HepG2 (cell line): ENCODE data around the gene ROCK1. TPM values are rescaled to one million over a fixed set of nuclear protein-coding genes. Genes with fewer than 3 reads are reported as not detected.

ENCODE experiments used
- ATAC-seq: fragments of 200-7000 bp; cut with Tn5 transposase; 3 replicates; pipeline ENCODE4 v1.9.1; 2020; ENCODE audit warnings: mild to moderate bottlenecking, moderate library complexity
- BruUV-seq: library from RNA; stranded (reverse); fragments of 400-500 nt; replicated peaks from 2 replicates; lab custom pipeline; 2021; lab: Mats Ljungman, UMichigan
- CTCF ChIA-PET: fragments of 300-600 bp; formaldehyde crosslinking; extraction: SDS; loops from one replicate; lab custom pipeline; 2021; ENCODE audit warnings: low total read pairs, inconsistent platforms, low intra/inter-chr PET ratio; lab: Yijun Ruan, JAX
- POLR2A ChIA-PET: fragments of 350-600 bp; sonication (Branson Sonifier 250); formaldehyde crosslinking; loops from one replicate; lab custom pipeline; 2020; ENCODE audit warnings: antibody characterized with exemption, inconsistent platforms; lab: Yijun Ruan, JAX
- DNase-seq: peaks from one replicate; pipeline ENCODE4 v3.0.0-alpha.2; 2015; ENCODE audit warnings: low spot score
- FAIRE-seq: peaks from 3 replicates; lab custom pipeline; 2011; peaks lifted over from hg19 to GRCh38; lab: Jason Lieb, UNC
- H2AFZ ChIP-seq: one replicate; pipeline ENCODE4 v1.6.1; 2011; ENCODE audit warnings: low read length, inconsistent platforms
- H3K27ac ChIP-seq: fragments of 300-600 bp; 3 replicates; pipeline ENCODE4 v1.8.0; 2011; ENCODE audit warnings: mixed run types, mild to moderate bottlenecking, mixed read lengths, low read length, inconsistent platforms; ENCODE audit not compliant: insufficient read depth; ENCODE audit errors: extremely low read length
- H3K27me3 ChIP-seq, 2 experiments: fragments of 200-600 bp in 1 of 2; 2 replicates in 1 of 2; 3 replicates in 1 of 2; pipeline versions ENCODE4 v1.6.0 to v1.8.0; 2011; ENCODE audit warnings: low read length in 2 of 2, mild to moderate bottlenecking in 2 of 2, moderate library complexity in 2 of 2, inconsistent platforms in 1 of 2; ENCODE audit not compliant: insufficient read depth in 2 of 2, control insufficient read depth in 1 of 2
- H3K36me3 ChIP-seq, 2 experiments: fragments of 200-600 bp in 1 of 2; replicated peaks in 1 of 2; 2 replicates in 1 of 2; 3 replicates in 1 of 2; pipeline versions ENCODE4 v1.5.1 to v1.8.0; 2011; ENCODE audit warnings: low read length in 2 of 2, inconsistent platforms in 1 of 2; ENCODE audit not compliant: insufficient read depth in 2 of 2, control insufficient read depth in 1 of 2
- H3K4me1 ChIP-seq: 2 replicates; pipeline ENCODE4 v1.5.1; 2012; ENCODE audit warnings: low read length, inconsistent platforms; ENCODE audit not compliant: insufficient read depth
- H3K4me2 ChIP-seq: 2 replicates; pipeline ENCODE4 v1.6.0; 2011; ENCODE audit warnings: low read depth, low read length, inconsistent platforms
- H3K4me3 ChIP-seq, 3 experiments: fragments of 200-600 bp in 1 of 3; sonication (generic), shearing (Covaris generic) in 1 of 3; replicated peaks in 1 of 3; 2 replicates each; pipeline ENCODE4 v1.5.1; 2011 to 2016; ENCODE audit warnings: low read length in 3 of 3, inconsistent platforms in 2 of 3, low read depth in 2 of 3, mild to moderate bottlenecking in 2 of 3, control low read depth in 1 of 3, mixed read lengths in 1 of 3; ENCODE audit not compliant: insufficient read depth in 1 of 3
- H3K79me2 ChIP-seq: one replicate; pipeline ENCODE4 v1.6.1; 2011; ENCODE audit warnings: low read length, inconsistent platforms; ENCODE audit not compliant: insufficient read depth
- H3K9ac ChIP-seq: 2 replicates; pipeline ENCODE4 v1.6.0; 2011; ENCODE audit warnings: mild to moderate bottlenecking, low read depth, low read length, inconsistent platforms; ENCODE audit not compliant: insufficient read depth
- H3K9me3 ChIP-seq: 2 replicates; pipeline ENCODE4 v1.5.1; 2012; ENCODE audit warnings: mild to moderate bottlenecking, low read length
- H4K20me1 ChIP-seq: 2 replicates; pipeline ENCODE4 v1.6.0; 2011; ENCODE audit warnings: inconsistent platforms, mild to moderate bottlenecking, low read length, moderate library complexity; ENCODE audit not compliant: insufficient read depth
- EEA1 ChIP-seq: sonication (generic); formaldehyde crosslinking; IDR thresholded peaks from 2 replicates; pipeline ENCODE4 v1.5.1; 2020; ENCODE audit warnings: mild to moderate bottlenecking, missing genetic modification reagents, borderline replicate concordance
- FOXK1 ChIP-seq: sonication (generic); formaldehyde crosslinking; IDR thresholded peaks from 2 replicates; pipeline ENCODE4 v1.4.0; 2020; ENCODE audit warnings: low read depth, missing genetic modification reagents, borderline replicate concordance
- MTF1 ChIP-seq: sonication (generic); formaldehyde crosslinking; IDR thresholded peaks from 2 replicates; pipeline ENCODE4 v1.5.0; 2020; ENCODE audit warnings: missing genetic modification reagents
- PCBP1 ChIP-seq: fragments of 200-400 bp; formaldehyde crosslinking; IDR thresholded peaks from 2 replicates; pipeline ENCODE4 v1.6.1; 2017; ENCODE audit warnings: mild to moderate bottlenecking, low read depth, low read length, borderline replicate concordance
- PHB2 ChIP-seq: fragments of 450-650 bp; IDR thresholded peaks from 2 replicates; pipeline ENCODE4 v1.6.1; 2018; ENCODE audit not compliant: partially characterized antibody
- PITX1 ChIP-seq: sonication (generic); formaldehyde crosslinking; IDR thresholded peaks from 2 replicates; pipeline ENCODE4 v1.5.1; 2020; ENCODE audit warnings: mild to moderate bottlenecking, missing genetic modification reagents
- ZBTB21 ChIP-seq: sonication (generic); formaldehyde crosslinking; IDR thresholded peaks from 2 replicates; pipeline ENCODE4 v1.4.0; 2020; ENCODE audit warnings: missing genetic modification reagents
- ZNF10 ChIP-seq: sonication (generic); formaldehyde crosslinking; IDR thresholded peaks from 2 replicates; pipeline ENCODE4 v1.4.0; 2020; ENCODE audit warnings: mild to moderate bottlenecking, low read depth, missing genetic modification reagents, borderline replicate concordance
- ZNF619 ChIP-seq: sonication (generic); formaldehyde crosslinking; IDR thresholded peaks from 2 replicates; pipeline ENCODE4 v1.4.0; 2020; ENCODE audit warnings: mild to moderate bottlenecking, missing genetic modification reagents
- in situ Hi-C: cut with HindIII; loops from 2 replicates; pipeline ENCODE4 v1.10.0; 2017; ENCODE audit warnings: low pct_unique_long_range_greater_than_20kb; ENCODE audit not compliant: extremely low pct_ligation_motif_present
- intact Hi-C: fragments of 100-400 bp; cut with micrococcal nuclease; formaldehyde crosslinking; loops from one replicate; pipeline ENCODE4 v1.10.0; 2022; ENCODE audit not compliant: unreplicated experiment
- polyA plus RNA-seq, 8 experiments: library from polyadenylated mRNA; depleted of rRNA in 3 of 8; stranded (reverse) in 7 of 8; unstranded in 1 of 8; fragments of >200 nt; fragmentation: Illumina TruSeq in 4 of 8; extraction: Trizol in 4 of 8; gene quantifications; 2 replicates each; pipeline versions ENCODE4 v1.2.1 to v1.2.3, GENCODE V29; 2011 to 2016; ENCODE audit warnings: low read depth in 4 of 8, missing spikeins in 1 of 8, mixed read lengths in 1 of 8; ENCODE audit not compliant: insufficient read depth in 1 of 8
- total RNA-seq, 5 experiments: library from RNA; depleted of rRNA; stranded (reverse); fragments of >200 nt; fragmentation: Illumina TruSeq; extraction: Trizol; gene quantifications; 2 replicates each; pipeline ENCODE4 v1.2.3, GENCODE V29; 2016; ENCODE audit warnings: low read depth in 1 of 5
- TF ChIP-seq, protein P1 (sequence below): sonication (generic); formaldehyde crosslinking; IDR thresholded peaks from 2 replicates; pipeline ENCODE4 v1.5.0; 2020; ENCODE audit warnings: mild to moderate bottlenecking, missing genetic modification reagents, borderline replicate concordance
- TF ChIP-seq, protein P2 (sequence below): sonication (generic); formaldehyde crosslinking; IDR thresholded peaks from 2 replicates; pipeline ENCODE4 v1.4.0; 2020; ENCODE audit warnings: missing genetic modification reagents, borderline replicate concordance
- TF ChIP-seq, protein P3 (sequence below): IDR thresholded peaks from 2 replicates; pipeline ENCODE4 v1.6.1; 2016; ENCODE audit warnings: low read depth, missing genetic modification reagents, missing compliant biosample characterization
- TF ChIP-seq, protein P4 (sequence below): IDR thresholded peaks from 2 replicates; pipeline ENCODE4 v1.6.1; 2018; ENCODE audit warnings: missing genetic modification reagents

Gene ROCK1
- total and polyA plus RNA-seq, 2 of the 13 experiments (the other 11 are each of a cell fraction or from before 2014, with no cell fraction given): 10.5 to 27.2 TPM

DNA sequence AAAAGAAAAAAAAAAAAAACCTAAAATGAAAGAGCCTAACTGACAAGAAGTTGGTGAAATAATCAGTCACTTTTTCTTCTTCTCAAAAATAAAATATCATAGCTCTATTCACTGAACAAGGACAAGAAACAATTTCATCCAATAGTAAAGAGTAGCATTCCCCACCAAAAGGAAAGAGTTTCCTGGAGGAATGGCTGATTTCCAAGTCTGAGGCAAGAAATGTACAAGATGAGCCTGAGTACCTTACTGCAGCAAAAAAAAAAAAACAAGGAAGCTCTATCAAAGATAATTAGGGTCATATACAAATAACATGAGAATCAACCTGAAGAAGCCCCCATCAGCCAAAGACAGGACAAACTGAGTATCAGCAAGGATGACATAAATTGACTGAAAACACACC is 11.5 kb downstream of the ROCK1 start:
- ChIA-PET POLR2A (no interaction called here), CTCF (no interaction called here)
- no peak overlapping the region for H2AFZ ChIP-seq
- intact Hi-C loops: loop anchor here (10.0 kb wide), 1 partner anchor 45 kb away; no protein-coding TSS in a partner anchor
- no peak overlapping the region for H3K4me2 ChIP-seq
- no peaks in the 10 kb centered on the region; the same call in 1 of the 2 replicates for H4K20me1 ChIP-seq
- no peaks in the 10 kb centered on the region for H3K9me3 ChIP-seq
- no peak overlapping the region for H3K9ac ChIP-seq
- FAIRE-seq (no peak), ATAC-seq (no peak), DNase-seq (no peak)
- peaks cover 11% of the 10 kb centered on the region for H3K4me1 ChIP-seq
- BruUV-seq: no TSS peak
- H3K4me3 ChIP-seq: no peak overlapping the region
- H3K36me3 ChIP-seq: no peaks in the 10 kb centered on the region
- H3K27me3 ChIP-seq: no peaks in the 10 kb centered on the region
- in situ Hi-C loops: no loop called here
- H3K79me2 ChIP-seq: peaks cover 96% of the 10 kb centered on the region
- H3K27ac ChIP-seq: no peak overlapping the region
- TF ChIP-seq, protein P1, sequence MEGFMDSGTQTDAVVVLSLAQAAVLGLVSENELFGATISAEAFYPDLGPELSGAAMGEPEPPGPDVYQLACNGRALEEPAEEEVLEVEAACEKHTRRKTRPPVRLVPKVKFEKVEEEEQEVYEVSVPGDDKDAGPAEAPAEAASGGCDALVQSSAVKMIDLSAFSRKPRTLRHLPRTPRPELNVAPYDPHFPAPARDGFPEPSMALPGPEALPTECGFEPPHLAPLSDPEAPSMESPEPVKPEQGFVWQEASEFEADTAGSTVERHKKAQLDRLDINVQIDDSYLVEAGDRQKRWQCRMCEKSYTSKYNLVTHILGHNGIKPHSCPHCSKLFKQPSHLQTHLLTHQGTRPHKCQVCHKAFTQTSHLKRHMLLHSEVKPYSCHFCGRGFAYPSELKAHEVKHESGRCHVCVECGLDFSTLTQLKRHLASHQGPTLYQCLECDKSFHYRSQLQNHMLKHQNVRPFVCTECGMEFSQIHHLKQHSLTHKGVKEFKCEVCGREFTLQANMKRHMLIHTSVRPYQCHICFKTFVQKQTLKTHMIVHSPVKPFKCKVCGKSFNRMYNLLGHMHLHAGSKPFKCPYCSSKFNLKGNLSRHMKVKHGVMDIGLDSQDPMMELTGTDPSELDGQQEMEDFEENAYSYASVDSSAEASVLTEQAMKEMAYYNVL: no peak
- TF ChIP-seq FOXK1 (no peak), ZBTB21 (CRISPR knock-in tag) (no peak), ZNF10 (CRISPR knock-in tag) (no peak), EEA1 (no peak), PITX1 (CRISPR knock-in tag) (no peak), MTF1 (CRISPR knock-in tag) (no peak), ZNF619 (no peak), PCBP1 (no peak), PHB2 (no peak)
- TF ChIP-seq, protein P2, sequence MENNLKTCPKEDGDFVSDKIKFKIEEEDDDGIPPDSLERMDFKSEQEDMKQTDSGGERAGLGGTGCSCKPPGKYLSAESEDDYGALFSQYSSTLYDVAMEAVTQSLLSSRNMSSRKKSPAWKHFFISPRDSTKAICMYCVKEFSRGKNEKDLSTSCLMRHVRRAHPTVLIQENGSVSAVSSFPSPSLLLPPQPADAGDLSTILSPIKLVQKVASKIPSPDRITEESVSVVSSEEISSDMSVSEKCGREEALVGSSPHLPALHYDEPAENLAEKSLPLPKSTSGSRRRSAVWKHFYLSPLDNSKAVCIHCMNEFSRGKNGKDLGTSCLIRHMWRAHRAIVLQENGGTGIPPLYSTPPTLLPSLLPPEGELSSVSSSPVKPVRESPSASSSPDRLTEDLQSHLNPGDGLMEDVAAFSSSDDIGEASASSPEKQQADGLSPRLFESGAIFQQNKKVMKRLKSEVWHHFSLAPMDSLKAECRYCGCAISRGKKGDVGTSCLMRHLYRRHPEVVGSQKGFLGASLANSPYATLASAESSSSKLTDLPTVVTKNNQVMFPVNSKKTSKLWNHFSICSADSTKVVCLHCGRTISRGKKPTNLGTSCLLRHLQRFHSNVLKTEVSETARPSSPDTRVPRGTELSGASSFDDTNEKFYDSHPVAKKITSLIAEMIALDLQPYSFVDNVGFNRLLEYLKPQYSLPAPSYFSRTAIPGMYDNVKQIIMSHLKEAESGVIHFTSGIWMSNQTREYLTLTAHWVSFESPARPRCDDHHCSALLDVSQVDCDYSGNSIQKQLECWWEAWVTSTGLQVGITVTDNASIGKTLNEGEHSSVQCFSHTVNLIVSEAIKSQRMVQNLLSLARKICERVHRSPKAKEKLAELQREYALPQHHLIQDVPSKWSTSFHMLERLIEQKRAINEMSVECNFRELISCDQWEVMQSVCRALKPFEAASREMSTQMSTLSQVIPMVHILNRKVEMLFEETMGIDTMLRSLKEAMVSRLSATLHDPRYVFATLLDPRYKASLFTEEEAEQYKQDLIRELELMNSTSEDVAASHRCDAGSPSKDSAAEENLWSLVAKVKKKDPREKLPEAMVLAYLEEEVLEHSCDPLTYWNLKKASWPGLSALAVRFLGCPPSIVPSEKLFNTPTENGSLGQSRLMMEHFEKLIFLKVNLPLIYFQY (CRISPR knock-in tag): no peak
- TF ChIP-seq, protein P3, sequence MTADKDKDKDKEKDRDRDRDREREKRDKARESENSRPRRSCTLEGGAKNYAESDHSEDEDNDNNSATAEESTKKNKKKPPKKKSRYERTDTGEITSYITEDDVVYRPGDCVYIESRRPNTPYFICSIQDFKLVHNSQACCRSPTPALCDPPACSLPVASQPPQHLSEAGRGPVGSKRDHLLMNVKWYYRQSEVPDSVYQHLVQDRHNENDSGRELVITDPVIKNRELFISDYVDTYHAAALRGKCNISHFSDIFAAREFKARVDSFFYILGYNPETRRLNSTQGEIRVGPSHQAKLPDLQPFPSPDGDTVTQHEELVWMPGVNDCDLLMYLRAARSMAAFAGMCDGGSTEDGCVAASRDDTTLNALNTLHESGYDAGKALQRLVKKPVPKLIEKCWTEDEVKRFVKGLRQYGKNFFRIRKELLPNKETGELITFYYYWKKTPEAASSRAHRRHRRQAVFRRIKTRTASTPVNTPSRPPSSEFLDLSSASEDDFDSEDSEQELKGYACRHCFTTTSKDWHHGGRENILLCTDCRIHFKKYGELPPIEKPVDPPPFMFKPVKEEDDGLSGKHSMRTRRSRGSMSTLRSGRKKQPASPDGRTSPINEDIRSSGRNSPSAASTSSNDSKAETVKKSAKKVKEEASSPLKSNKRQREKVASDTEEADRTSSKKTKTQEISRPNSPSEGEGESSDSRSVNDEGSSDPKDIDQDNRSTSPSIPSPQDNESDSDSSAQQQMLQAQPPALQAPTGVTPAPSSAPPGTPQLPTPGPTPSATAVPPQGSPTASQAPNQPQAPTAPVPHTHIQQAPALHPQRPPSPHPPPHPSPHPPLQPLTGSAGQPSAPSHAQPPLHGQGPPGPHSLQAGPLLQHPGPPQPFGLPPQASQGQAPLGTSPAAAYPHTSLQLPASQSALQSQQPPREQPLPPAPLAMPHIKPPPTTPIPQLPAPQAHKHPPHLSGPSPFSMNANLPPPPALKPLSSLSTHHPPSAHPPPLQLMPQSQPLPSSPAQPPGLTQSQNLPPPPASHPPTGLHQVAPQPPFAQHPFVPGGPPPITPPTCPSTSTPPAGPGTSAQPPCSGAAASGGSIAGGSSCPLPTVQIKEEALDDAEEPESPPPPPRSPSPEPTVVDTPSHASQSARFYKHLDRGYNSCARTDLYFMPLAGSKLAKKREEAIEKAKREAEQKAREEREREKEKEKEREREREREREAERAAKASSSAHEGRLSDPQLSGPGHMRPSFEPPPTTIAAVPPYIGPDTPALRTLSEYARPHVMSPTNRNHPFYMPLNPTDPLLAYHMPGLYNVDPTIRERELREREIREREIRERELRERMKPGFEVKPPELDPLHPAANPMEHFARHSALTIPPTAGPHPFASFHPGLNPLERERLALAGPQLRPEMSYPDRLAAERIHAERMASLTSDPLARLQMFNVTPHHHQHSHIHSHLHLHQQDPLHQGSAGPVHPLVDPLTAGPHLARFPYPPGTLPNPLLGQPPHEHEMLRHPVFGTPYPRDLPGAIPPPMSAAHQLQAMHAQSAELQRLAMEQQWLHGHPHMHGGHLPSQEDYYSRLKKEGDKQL (CRISPR knock-in tag): no peak
- TF ChIP-seq, protein P4, sequence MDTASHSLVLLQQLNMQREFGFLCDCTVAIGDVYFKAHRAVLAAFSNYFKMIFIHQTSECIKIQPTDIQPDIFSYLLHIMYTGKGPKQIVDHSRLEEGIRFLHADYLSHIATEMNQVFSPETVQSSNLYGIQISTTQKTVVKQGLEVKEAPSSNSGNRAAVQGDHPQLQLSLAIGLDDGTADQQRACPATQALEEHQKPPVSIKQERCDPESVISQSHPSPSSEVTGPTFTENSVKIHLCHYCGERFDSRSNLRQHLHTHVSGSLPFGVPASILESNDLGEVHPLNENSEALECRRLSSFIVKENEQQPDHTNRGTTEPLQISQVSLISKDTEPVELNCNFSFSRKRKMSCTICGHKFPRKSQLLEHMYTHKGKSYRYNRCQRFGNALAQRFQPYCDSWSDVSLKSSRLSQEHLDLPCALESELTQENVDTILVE: no peak
